Measurements from ENCODE around the gene TBPL1. TPM values are rescaled to one million over a fixed set of nuclear protein-coding genes. Genes with fewer than 3 reads are reported as not detected.
"Not testable (repeated sequence)": the region's sequence is repeated elsewhere in the genome, so short reads cannot be mapped to it uniquely, and the experiment has no call there.

TBPL1 gene
- total RNA-seq, 1 donor from 2014 or later: 11.4 TPM

GRCh38 chr6:133953634-133954415 lies 801 bp downstream of the TBPL1 start:
- ATAC-seq: no peak

- ATAC-seq: no peak
Observed at GRCh38 chr6:133954657-133955576, 1.9 kb downstream of the TBPL1 start.

GRCh38 chr6:133955582-133956415 lies 2.8 kb downstream of the TBPL1 start:
- no peak for ATAC-seq

GRCh38 chr6:133956416-133957049 lies 3.5 kb downstream of the TBPL1 start:
- no peak for ATAC-seq

GRCh38 chr6:133957227-133957626 lies 4.2 kb downstream of the TBPL1 start:
- no peak for ATAC-seq

GRCh38 chr6:133957780-133958242 lies 4.8 kb downstream of the TBPL1 start:
- ATAC-seq: no peak

- no peak for ATAC-seq
Observed at GRCh38 chr6:133958791-133959190, 5.8 kb downstream of the TBPL1 start.

GRCh38 chr6:133959667-133960368 lies 6.8 kb downstream of the TBPL1 start:
- no peak for ATAC-seq

- no peak for ATAC-seq
Observed at GRCh38 chr6:133961831-133962230, 8.8 kb downstream of the TBPL1 start.

- peak; percentile 51 for ATAC-seq
Observed at GRCh38 chr6:133964052-133964451, 11.0 kb downstream of the TBPL1 start.

- ATAC-seq: no peak
Observed at GRCh38 chr6:133964702-133965101, 11.7 kb downstream of the TBPL1 start.

GRCh38 chr6:133965817-133966360 lies 12.9 kb downstream of the TBPL1 start:
- no peak for ATAC-seq

- no peak for ATAC-seq
Observed at GRCh38 chr6:133966654-133967329, 13.8 kb downstream of the TBPL1 start.

- no peak for ATAC-seq
Observed at GRCh38 chr6:133967347-133967746, 14.3 kb downstream of the TBPL1 start.

GRCh38 chr6:133967835-133968234 lies 14.8 kb downstream of the TBPL1 start:
- not testable (repeated sequence) for ATAC-seq

- ATAC-seq: no peak
Observed at GRCh38 chr6:133969285-133969920, 16.4 kb downstream of the TBPL1 start.

GRCh38 chr6:133969921-133970295 lies 16.9 kb downstream of the TBPL1 start:
- ATAC-seq: no peak

- no peak for ATAC-seq
Observed at GRCh38 chr6:133971861-133972260, 18.8 kb downstream of the TBPL1 start.

- no peak for ATAC-seq
Observed at GRCh38 chr6:133972388-133972787, 19.4 kb downstream of the TBPL1 start.

Measured in esophagus mucosa (tissue), 1 donor.